GM23338 (cell line): Measurements from ENCODE around the gene VPS8. TPM values are rescaled to one million over a fixed set of nuclear protein-coding genes. Genes with fewer than 3 reads are reported as not detected.
A peak's percentile ranks its signal among the peaks of the same experiment; 100 is the strongest.

Experiments
- ATAC-seq: fragments of 200-7000 bp; cut with Tn5 transposase; 3 replicates; pipeline ENCODE4 v1.9.1; 2020
- DNase-seq: peaks from one replicate; pipeline ENCODE4 v3.0.0-alpha.2; 2015; ENCODE audit warnings: low spot score
- H2AFZ ChIP-seq: fragments of 200-600 bp; sonication (generic); 2 replicates; pipeline ENCODE4 v1.8.0; 2016; ENCODE audit warnings: antibody characterized with exemption, mild to moderate bottlenecking, moderate library complexity
- H3F3A ChIP-seq: fragments of 200-600 bp; sonication (generic); replicated peaks from 2 replicates; pipeline ENCODE4 v1.8.0; 2017; ENCODE audit warnings: antibody characterized with exemption, mixed run types, low read depth
- H3K27ac ChIP-seq: fragments of 200-600 bp; sonication (generic); 2 replicates; pipeline ENCODE4 v1.6.1; 2016; ENCODE audit warnings: low read depth
- H3K27me3 ChIP-seq: fragments of 200-600 bp; sonication (generic); 2 replicates; pipeline ENCODE4 v1.8.0; 2016; ENCODE audit warnings: mild to moderate bottlenecking, mixed run types, moderate library complexity; ENCODE audit not compliant: insufficient read depth
- H3K36me3 ChIP-seq: fragments of 200-600 bp; sonication (generic); 2 replicates; pipeline ENCODE4 v1.8.0; 2016; ENCODE audit warnings: mild to moderate bottlenecking; ENCODE audit not compliant: insufficient read depth
- H3K4me1 ChIP-seq: fragments of 200-600 bp; sonication (generic); 2 replicates; pipeline ENCODE4 v1.8.0; 2016; ENCODE audit warnings: mild to moderate bottlenecking, moderate library complexity; ENCODE audit not compliant: insufficient read depth
- H3K4me2 ChIP-seq: fragments of 200-600 bp; sonication (generic); 2 replicates; pipeline ENCODE4 v1.7.1; 2017; ENCODE audit warnings: mixed run types
- H3K4me3 ChIP-seq: fragments of 200-600 bp; sonication (generic); 2 replicates; pipeline ENCODE4 v1.6.1; 2016; ENCODE audit warnings: mixed run types
- H3K79me2 ChIP-seq: fragments of 200-600 bp; sonication (generic); replicated peaks from 2 replicates; pipeline ENCODE4 v1.8.0; 2017; ENCODE audit warnings: mild to moderate bottlenecking; ENCODE audit not compliant: insufficient read depth
- H3K9me2 ChIP-seq: fragments of 200-600 bp; sonication (generic); 2 replicates; pipeline ENCODE4 v1.8.0; 2017; ENCODE audit not compliant: insufficient read depth
- H4K20me1 ChIP-seq: fragments of 200-600 bp; sonication (generic); replicated peaks from 2 replicates; pipeline ENCODE4 v1.8.0; 2017; ENCODE audit warnings: mild to moderate bottlenecking; ENCODE audit not compliant: insufficient read depth
- H3K27ac Mint-ChIP-seq: 2 replicates; pipeline ENCODE4 v1.8.0; 2020; ENCODE audit warnings: inconsistent platforms, mild to moderate bottlenecking, moderate library complexity, mixed read lengths
- H3K27me3 Mint-ChIP-seq: 3 replicates; pipeline ENCODE4 v1.8.0; 2022; ENCODE audit warnings: low read depth, mild to moderate bottlenecking, moderate library complexity, mixed read lengths, inconsistent platforms; ENCODE audit not compliant: insufficient read depth, poor library complexity
- H3K36me3 Mint-ChIP-seq: 3 replicates; pipeline ENCODE4 v1.8.0; 2021; ENCODE audit warnings: low read depth, mild to moderate bottlenecking, inconsistent platforms, moderate library complexity, mixed read lengths
- H3K4me1 Mint-ChIP-seq: 3 replicates; pipeline ENCODE4 v1.8.0; 2020; ENCODE audit warnings: mild to moderate bottlenecking, inconsistent platforms, mixed read lengths
- H3K4me3 Mint-ChIP-seq: 3 replicates; pipeline ENCODE4 v1.8.0; 2021; ENCODE audit warnings: moderate library complexity, mild to moderate bottlenecking, inconsistent platforms, mixed read lengths
- H3K9me3 Mint-ChIP-seq: 3 replicates; pipeline ENCODE4 v1.8.0; 2020; ENCODE audit warnings: moderate library complexity, mild to moderate bottlenecking, inconsistent platforms, mixed read lengths
- NANOG ChIP-seq: IDR thresholded peaks from 2 replicates; pipeline ENCODE4 v1.6.1; 2016; ENCODE audit warnings: antibody characterized with exemption, borderline replicate concordance
- ZNF462 ChIP-seq: fragments of 250-450 bp; sonication (Bioruptor Pico); IDR thresholded peaks from 2 replicates; pipeline ENCODE4 v1.5.0; 2020; ENCODE audit warnings: mild to moderate bottlenecking, moderate library complexity
- polyA plus RNA-seq: library from polyadenylated mRNA; unstranded; fragments of >200 nt; fragmentation: Nextera tagmentation; extraction: Ambion mirVana; gene quantifications from 2 replicates; pipeline ENCODE4 v1.2.1, GENCODE V29; 2016
- total RNA-seq: library from RNA; depleted of rRNA; stranded (reverse); fragments of >200 nt; shearing (Covaris generic); gene quantifications from 2 replicates; pipeline ENCODE4 v1.2.3, GENCODE V29; 2014

VPS8 gene
- total and polyA plus RNA-seq, 2 experiments from 2014 or later: 17.3 to 45.5 TPM

DNA sequence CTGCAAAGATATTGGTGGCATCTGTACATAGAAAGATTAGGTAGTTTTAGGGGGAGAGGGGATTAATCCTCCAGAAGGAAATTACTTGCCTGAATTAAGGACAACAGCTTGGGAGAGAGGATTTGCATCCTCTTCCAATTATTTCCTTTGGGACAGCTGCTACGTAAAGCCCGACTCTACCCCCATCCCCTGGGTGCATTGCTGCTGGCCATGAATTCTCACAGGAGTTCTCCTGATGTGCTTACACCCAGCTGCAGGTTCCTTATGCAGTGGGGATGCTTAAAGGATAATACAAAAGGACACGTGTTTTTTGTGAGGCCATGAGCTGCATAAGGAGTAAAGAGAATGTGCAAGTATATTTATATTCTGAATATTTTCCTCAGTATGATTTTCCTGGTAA is 132.3 kb downstream of the VPS8 start (continued):
- no peak for TF ChIP-seq ZNF462
- no peak for TF ChIP-seq NANOG

DNA sequence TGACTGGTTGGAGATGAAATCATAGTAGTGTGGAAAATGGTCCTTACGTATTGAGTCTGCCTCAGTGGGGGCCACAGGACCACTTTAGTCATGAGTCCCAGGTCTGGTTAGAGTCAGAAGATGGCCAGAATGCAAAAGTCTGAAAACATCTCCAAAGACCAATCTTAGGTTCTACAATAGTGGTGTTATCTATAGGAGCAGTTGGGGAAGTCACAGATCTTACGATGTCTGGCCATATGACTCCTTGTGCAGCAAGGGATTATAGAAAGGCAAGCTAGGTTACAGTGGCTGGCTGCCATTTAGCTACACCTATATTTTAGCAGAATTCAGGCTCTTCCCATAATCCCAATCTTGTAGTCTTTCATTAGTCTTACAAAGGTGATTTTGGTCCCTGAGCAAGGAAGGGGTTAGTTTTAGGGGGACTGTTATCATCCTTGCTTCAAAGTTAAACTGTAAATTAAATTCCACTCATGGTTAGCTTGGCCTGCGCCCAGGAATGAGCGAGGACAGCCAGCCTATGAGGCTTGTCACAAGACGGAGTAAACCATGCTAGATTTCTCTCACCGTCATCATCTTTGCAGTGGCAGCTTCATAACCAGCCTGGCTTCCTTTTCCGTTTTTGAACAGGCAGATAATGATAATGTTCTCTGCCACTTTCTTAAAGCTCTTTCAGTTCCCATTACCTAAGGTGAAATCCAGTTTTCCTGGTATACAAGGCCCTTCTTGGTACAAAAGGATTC is 134.1 kb downstream of the VPS8 start:
- no peaks in the 10 kb centered on the region for H3K79me2 ChIP-seq
- 0 out of 2 replicates have a peak, but pooled peaks cover 4% of the 10 kb centered on the region for H3F3A ChIP-seq
- H3K27ac ChIP-seq: peak overlapping the region; percentile 41; the same call in 1 of the 2 replicates
- no peak overlapping the region for H3K4me3 Mint-ChIP-seq
- DNase-seq: no peak
- H3K4me3 ChIP-seq: no peak overlapping the region
- H3K9me2 ChIP-seq: no peaks in the 10 kb centered on the region
- H2AFZ ChIP-seq: no peak overlapping the region
- H3K27me3 ChIP-seq: no peaks in the 10 kb centered on the region
- H3K4me2 ChIP-seq: no peak overlapping the region
- no peaks in the 10 kb centered on the region for H3K9me3 Mint-ChIP-seq
- ATAC-seq: no peak
- H3K36me3 Mint-ChIP-seq: peaks cover 5% of the 10 kb centered on the region; the same call in 1 of the 3 replicates
- no peaks in the 10 kb centered on the region for H4K20me1 ChIP-seq
- H3K27ac Mint-ChIP-seq: no peak overlapping the region
- TF ChIP-seq ZNF462: no peak
- no peaks in the 10 kb centered on the region for H3K36me3 ChIP-seq
- peaks cover 38% of the 10 kb centered on the region for H3K4me1 ChIP-seq
- H3K27me3 Mint-ChIP-seq: peaks cover 4% of the 10 kb centered on the region
- H3K4me1 Mint-ChIP-seq: peaks cover 31% of the 10 kb centered on the region
